ENCODE data around the gene ANKRD33.

- no peak for TF ChIP-seq CTCF (conservative IDR thresholded peaks at IDR 0.05; ENCODE audit: low read depth, low read length)
- no peak for TF ChIP-seq EZH2 (IDR thresholded peaks at IDR 0.05; ENCODE audit: borderline replicate concordance, low read depth, low read length, poor library complexity, severe bottlenecking)
These were observed 9.3 kb downstream of the ANKRD33 start for GRCh38 chr12:51897181-51897580.

All from A673 (cell line).